Glutamatergic neuron (in vitro differentiated cells): ENCODE results near the gene DUOXA2. TPM values are rescaled to one million over a fixed set of nuclear protein-coding genes. Genes with fewer than 3 reads are reported as not detected.

Experiments used
- DNase-seq: peaks from one replicate; pipeline ENCODE4 v3.0.0; 2022
- H3K27ac Mint-ChIP-seq: one replicate; pipeline ENCODE4 v1.8.0; 2020; ENCODE audit warnings: mild to moderate bottlenecking, mixed read lengths, inconsistent platforms; ENCODE audit not compliant: unreplicated experiment
- H3K27me3 Mint-ChIP-seq: one replicate; pipeline ENCODE4 v1.8.0; 2020; ENCODE audit warnings: mild to moderate bottlenecking, moderate library complexity, mixed read lengths, inconsistent platforms; ENCODE audit not compliant: unreplicated experiment
- H3K36me3 Mint-ChIP-seq: one replicate; pipeline ENCODE4 v1.8.0; 2020; ENCODE audit warnings: mild to moderate bottlenecking, mixed read lengths, inconsistent platforms; ENCODE audit not compliant: unreplicated experiment
- H3K4me1 Mint-ChIP-seq: one replicate; pipeline ENCODE4 v1.8.0; 2020; ENCODE audit warnings: mild to moderate bottlenecking, low read depth, mixed read lengths, inconsistent platforms; ENCODE audit not compliant: unreplicated experiment
- H3K4me3 Mint-ChIP-seq: one replicate; pipeline ENCODE4 v1.8.0; 2020; ENCODE audit warnings: mild to moderate bottlenecking, mixed read lengths, inconsistent platforms; ENCODE audit not compliant: unreplicated experiment
- H3K9me3 Mint-ChIP-seq: one replicate; pipeline ENCODE4 v1.8.0; 2020; ENCODE audit warnings: mild to moderate bottlenecking, moderate library complexity, mixed read lengths, inconsistent platforms; ENCODE audit not compliant: unreplicated experiment
- total RNA-seq: library from RNA; stranded (reverse); fragmentation: NEBNext Ultra II Directional; extraction: Animal tissue kit (Norgen Biotek cat#: 25700); gene quantifications from one replicate; pipeline ENCODE4 v1.2.1, GENCODE V29; 2021; ENCODE audit not compliant: unreplicated experiment
- TF ChIP-seq, protein P1 (sequence below): fragments of 200-600 bp; sonication (generic); IDR thresholded peaks from one replicate; pipeline ENCODE4 v1.5.0; 2021; ENCODE audit not compliant: partially characterized antibody, unreplicated experiment

Gene DUOXA2
- total RNA-seq, 1 donor from 2014 or later, result not detected

DNA sequence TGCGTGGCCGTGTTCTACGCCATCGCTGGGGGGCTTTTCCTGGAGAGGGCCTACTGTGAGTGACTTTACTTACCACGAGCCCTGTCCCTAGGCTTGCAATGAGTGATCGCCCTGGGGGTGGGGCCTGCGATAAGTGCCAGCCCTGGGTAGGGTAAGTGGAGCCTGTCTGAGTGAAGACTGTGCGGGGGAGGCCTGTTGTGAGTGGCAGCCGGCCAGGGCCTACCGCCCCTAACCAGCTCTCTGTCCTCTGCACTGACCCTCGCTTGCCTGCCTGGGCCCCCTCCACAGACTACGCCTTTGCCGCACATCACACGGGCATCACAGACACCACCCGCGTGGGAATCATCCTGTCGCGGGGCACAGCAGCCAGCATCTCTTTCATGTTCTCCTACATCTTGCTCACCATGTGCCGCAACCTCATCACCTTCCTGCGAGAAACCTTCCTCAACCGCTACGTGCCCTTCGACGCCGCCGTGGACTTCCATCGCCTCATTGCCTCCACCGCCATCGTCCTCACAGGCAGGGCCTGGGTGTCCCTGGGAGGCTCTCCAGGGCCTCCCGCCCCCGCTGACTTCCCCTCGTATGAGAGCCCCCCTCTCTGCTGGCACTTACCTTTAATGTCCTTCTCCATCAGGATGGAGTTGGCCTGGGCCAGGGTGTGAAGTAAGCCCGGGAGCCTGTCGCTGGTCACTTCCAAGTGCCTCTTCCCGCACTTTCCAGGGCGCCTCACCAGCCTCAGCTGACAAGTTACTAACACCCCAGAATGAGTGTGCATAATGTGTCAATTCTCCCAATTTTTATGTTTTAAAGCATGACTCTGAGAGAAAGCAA lies 38.1 kb downstream of the DUOXA2 start:
- TF ChIP-seq, protein P1, sequence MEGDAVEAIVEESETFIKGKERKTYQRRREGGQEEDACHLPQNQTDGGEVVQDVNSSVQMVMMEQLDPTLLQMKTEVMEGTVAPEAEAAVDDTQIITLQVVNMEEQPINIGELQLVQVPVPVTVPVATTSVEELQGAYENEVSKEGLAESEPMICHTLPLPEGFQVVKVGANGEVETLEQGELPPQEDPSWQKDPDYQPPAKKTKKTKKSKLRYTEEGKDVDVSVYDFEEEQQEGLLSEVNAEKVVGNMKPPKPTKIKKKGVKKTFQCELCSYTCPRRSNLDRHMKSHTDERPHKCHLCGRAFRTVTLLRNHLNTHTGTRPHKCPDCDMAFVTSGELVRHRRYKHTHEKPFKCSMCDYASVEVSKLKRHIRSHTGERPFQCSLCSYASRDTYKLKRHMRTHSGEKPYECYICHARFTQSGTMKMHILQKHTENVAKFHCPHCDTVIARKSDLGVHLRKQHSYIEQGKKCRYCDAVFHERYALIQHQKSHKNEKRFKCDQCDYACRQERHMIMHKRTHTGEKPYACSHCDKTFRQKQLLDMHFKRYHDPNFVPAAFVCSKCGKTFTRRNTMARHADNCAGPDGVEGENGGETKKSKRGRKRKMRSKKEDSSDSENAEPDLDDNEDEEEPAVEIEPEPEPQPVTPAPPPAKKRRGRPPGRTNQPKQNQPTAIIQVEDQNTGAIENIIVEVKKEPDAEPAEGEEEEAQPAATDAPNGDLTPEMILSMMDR, result no peak
- peaks cover 6% of the 10 kb centered on the region for H3K4me1 Mint-ChIP-seq
- peaks cover 6% of the 10 kb centered on the region for H3K36me3 Mint-ChIP-seq
- H3K27me3 Mint-ChIP-seq, result peaks cover 14% of the 10 kb centered on the region
- no peak overlapping the region for H3K4me3 Mint-ChIP-seq
- no peak overlapping the region for H3K27ac Mint-ChIP-seq
- no peak for DNase-seq
- H3K9me3 Mint-ChIP-seq, result peaks cover 13% of the 10 kb centered on the region

DNA sequence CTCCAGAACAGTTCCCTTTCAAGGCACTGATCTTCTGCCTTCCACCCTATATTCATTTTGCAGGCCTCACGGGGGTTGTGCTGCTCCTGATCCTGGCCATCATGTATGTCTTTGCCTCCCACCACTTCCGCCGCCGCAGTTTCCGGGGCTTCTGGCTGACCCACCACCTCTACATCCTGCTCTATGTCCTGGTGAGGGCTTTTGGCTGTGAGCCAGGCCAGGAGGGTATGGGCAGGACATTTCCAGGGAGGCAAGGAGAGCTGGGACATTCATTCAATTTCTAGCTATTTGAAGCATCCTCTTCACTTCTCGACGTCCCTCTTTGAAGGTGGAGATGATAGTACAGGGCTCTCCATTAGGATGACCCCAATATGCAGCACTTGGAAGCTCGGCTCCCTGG lies 41.6 kb downstream of the DUOXA2 start:
- Mint-ChIP-seq H3K9me3 (peaks cover 41% of the 10 kb centered on the region), H3K27me3 (peaks cover 34% of the 10 kb centered on the region), H3K36me3 (peaks cover 6% of the 10 kb centered on the region), H3K27ac (peak overlapping the region; percentile 39), H3K4me3 (no peak overlapping the region), H3K4me1 (peaks cover 30% of the 10 kb centered on the region)
- DNase-seq, result no peak
- TF ChIP-seq, protein P1, result no peak

DNA sequence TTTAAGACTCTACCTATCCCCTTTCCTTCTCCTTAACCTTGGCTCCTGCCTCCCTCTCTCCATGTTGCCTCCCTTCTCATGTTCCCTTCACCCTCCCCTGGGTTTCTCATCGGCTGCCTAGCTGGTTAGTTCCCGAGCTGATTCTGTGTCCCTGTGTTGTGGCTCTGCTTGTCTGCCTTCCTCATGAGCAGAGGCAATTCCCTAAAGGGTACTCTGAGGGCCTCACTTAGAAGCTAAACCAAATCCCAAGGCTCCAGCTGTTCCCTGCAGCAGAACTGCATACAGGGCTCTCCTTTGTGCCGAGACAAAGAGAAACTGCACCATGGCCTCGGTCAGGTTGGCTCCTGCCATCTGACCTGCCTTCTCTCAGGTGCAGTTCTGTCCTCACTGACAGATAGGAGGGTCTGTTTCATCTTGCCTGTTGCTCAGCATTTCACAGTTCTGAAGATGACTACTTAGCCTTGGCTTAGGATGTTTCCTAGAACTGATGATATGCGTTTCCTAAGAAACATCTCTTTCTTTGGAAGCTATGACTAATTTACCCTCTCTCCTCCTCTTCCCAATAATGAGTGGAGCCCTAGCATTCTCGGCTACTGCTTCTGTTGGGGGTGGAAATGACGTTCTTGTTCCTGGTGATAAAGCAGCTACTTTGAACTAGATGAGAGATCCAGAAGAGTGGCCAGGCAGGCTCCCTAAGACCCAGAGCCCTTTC lies 42.8 kb downstream of the DUOXA2 start:
- peak overlapping the region; percentile 13 for H3K4me3 Mint-ChIP-seq
- DNase-seq, result no peak
- H3K36me3 Mint-ChIP-seq, result peaks cover 6% of the 10 kb centered on the region
- TF ChIP-seq, protein P1, result no peak
- peaks cover 38% of the 10 kb centered on the region for H3K27me3 Mint-ChIP-seq
- H3K27ac Mint-ChIP-seq, result peak overlapping the region; percentile 81
- peaks cover 31% of the 10 kb centered on the region for H3K4me1 Mint-ChIP-seq
- peaks cover 43% of the 10 kb centered on the region for H3K9me3 Mint-ChIP-seq

DNA sequence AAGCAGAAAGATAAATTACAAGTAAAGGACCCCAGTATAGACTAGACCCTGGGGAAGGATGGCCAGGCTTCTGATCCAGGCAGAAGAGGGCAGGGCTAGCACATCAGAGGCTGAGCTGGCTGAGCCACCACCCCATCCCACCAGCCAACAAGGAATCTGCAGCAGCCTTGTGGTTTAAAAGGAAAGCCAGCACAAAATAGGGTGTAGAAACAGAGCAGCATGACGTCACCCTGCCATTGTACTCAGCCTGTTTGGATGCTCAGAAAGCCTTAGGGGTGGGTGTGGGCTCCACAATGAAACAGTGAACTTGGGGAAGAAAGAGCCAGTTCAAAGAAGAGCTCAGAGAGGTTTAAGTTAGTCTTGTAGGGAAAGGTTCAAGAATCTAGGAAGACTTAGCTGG lies 43.8 kb downstream of the DUOXA2 start:
- Mint-ChIP-seq H3K27me3 (peaks cover 41% of the 10 kb centered on the region), H3K4me3 (peak overlapping the region; percentile 61), H3K9me3 (peaks cover 47% of the 10 kb centered on the region), H3K27ac (peak overlapping the region; percentile 82), H3K36me3 (no peaks in the 10 kb centered on the region), H3K4me1 (peaks cover 38% of the 10 kb centered on the region)
- TF ChIP-seq, protein P1, result no peak
- DNase-seq, result no peak

DNA sequence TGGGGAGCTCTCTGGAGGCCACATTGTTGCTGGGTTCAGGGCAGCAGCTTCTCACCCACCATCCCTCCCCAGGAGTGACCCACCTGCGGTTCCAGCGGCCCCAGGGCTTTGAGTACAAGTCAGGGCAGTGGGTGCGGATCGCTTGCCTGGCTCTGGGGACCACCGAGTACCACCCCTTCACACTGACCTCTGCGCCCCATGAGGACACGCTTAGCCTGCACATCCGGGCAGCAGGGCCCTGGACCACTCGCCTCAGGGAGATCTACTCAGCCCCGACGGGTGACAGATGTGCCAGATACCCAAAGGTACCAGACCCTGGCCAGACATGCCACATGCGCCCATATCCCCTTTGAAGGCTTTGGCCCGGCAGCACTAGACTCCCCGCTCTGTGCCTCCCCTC lies 47.5 kb downstream of the DUOXA2 start:
- H3K4me3 Mint-ChIP-seq, result no peak overlapping the region
- TF ChIP-seq, protein P1, result no peak

More for the DNA sequence above, 47.5 kb downstream of the DUOXA2 start:
- Mint-ChIP-seq H3K27me3 (peaks cover 57% of the 10 kb centered on the region), H3K9me3 (peaks cover 71% of the 10 kb centered on the region), H3K27ac (peak overlapping the region; percentile 80), H3K4me1 (peaks cover 58% of the 10 kb centered on the region), H3K36me3 (no peaks in the 10 kb centered on the region)
- no peak for DNase-seq
